Measurements from ENCODE around the gene ZFAND3.

DNA sequence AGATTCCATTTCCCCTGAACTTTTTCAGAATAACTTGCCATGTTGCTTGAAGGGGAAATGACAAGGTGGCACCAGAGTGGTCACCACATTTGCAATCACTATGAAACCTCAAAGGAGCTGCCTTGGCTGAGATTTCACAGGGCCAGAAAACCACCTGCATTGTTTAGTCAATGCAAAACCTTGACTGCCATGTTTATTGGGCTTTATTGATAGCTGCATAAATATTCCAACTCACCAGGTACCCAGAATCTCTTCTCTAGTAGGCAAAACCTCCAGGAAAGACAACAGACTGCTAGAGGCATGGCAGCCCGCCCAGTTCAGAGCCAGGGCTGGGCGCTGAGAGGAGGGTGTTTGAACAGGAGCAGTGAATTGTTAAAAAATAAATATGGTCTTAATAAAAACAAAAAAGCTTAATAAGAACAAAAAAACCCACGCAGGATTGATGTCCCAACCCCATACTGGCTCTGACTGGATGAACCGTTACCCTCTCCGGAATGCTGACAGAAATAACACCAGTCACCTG is 375.6 kb downstream of the ZFAND3 start:
- TF ChIP-seq, protein P1, sequence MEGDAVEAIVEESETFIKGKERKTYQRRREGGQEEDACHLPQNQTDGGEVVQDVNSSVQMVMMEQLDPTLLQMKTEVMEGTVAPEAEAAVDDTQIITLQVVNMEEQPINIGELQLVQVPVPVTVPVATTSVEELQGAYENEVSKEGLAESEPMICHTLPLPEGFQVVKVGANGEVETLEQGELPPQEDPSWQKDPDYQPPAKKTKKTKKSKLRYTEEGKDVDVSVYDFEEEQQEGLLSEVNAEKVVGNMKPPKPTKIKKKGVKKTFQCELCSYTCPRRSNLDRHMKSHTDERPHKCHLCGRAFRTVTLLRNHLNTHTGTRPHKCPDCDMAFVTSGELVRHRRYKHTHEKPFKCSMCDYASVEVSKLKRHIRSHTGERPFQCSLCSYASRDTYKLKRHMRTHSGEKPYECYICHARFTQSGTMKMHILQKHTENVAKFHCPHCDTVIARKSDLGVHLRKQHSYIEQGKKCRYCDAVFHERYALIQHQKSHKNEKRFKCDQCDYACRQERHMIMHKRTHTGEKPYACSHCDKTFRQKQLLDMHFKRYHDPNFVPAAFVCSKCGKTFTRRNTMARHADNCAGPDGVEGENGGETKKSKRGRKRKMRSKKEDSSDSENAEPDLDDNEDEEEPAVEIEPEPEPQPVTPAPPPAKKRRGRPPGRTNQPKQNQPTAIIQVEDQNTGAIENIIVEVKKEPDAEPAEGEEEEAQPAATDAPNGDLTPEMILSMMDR (conservative IDR thresholded peaks at IDR 0.05; ENCODE audit: low read depth in 2 of 2), result no peak
- no peak for TF ChIP-seq EZH2 (IDR thresholded peaks at IDR 0.05; ENCODE audit: low read depth, unreplicated experiment)
- no peak for TF ChIP-seq POLR2AphosphoS5 (IDR thresholded peaks at IDR 0.05; ENCODE audit: low read depth)
- TF ChIP-seq, protein P2, sequence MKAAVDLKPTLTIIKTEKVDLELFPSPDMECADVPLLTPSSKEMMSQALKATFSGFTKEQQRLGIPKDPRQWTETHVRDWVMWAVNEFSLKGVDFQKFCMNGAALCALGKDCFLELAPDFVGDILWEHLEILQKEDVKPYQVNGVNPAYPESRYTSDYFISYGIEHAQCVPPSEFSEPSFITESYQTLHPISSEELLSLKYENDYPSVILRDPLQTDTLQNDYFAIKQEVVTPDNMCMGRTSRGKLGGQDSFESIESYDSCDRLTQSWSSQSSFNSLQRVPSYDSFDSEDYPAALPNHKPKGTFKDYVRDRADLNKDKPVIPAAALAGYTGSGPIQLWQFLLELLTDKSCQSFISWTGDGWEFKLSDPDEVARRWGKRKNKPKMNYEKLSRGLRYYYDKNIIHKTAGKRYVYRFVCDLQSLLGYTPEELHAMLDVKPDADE (IDR thresholded peaks at IDR 0.05), result no peak

Measured in GM23338 (cell line).